Measurements from ENCODE around the gene KDM2B.

The KDM2B gene

DNA sequence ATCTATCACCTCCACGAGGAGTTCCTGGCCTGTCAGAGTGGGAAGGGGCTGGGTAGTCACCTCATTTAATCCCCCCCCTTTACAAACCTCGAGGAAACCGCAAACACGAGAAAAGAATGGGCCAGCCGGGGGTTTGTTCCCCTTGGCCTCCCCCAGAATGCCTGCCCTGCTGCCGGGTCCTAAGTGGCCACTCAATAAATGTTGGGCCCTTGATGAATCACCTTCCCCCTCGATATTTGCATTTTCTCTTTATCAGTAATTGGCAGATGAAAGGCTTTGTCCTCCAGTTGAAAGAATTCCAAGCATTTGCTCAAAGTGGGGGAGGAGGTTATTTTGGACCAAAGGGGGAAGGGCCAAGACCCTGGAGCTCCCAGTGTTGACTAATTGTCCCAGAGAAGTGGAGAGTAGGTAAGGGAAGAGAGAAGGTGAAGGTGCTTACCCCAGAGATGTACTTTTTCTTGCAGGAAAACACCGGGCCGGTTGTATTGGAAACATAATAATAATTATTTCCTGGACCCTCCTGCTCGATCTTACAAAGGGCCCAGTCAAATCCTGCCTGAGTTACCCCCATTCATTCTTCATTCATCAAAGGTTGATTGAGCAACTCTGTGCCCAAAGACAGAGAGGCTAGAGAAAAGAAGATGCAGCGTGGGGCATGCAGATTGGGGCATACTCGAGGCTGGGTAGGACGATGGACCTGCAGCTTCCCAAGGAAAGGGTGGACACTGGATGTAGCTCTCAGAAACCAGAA, 1.9 kb upstream of the KDM2B start:
- peak overlapping the region; percentile 92 for H2BK5ac ChIP-seq (ENCODE audit: low read length)
- peak overlapping the region; percentile 47 for H3K4me2 ChIP-seq (ENCODE audit: low read length)
- peaks cover 18% of the 10 kb centered on the region for H3K79me2 ChIP-seq (ENCODE audit: control insufficient read depth, insufficient read depth, low read length)
- H3K23ac ChIP-seq (ENCODE audit: low read length): no peak overlapping the region
- peak overlapping the region; percentile 98 for H3K18ac ChIP-seq (ENCODE audit: low read length)
- H2BK15ac ChIP-seq (replicated peaks; ENCODE audit: low read depth): peak overlapping the region; percentile 41
- no CpG with 5 or more reads among the region's 13 CpGs for WGBS (ENCODE audit: extremely low coverage, insufficient coverage, low lambda C conversion rate)
- H3K56ac ChIP-seq (ENCODE audit: low read length): peak overlapping the region; percentile 99
- H3K4ac ChIP-seq (ENCODE audit: low read depth, low read length): peak overlapping the region; percentile 96
- no peaks in the 10 kb centered on the region for H3K36me3 ChIP-seq (ENCODE audit: control insufficient read depth, insufficient read depth, low read length)
- no peaks in the 10 kb centered on the region for H3K79me1 ChIP-seq (ENCODE audit: low read length)
- peak overlapping the region; percentile 92 for H3K9ac ChIP-seq (ENCODE audit: low read length)
- no peak overlapping the region for H3K4me3 ChIP-seq (ENCODE audit: low read length)
- H4K8ac ChIP-seq (ENCODE audit: low read depth, low read length): no peak overlapping the region
- DNase-seq: peak; percentile 99
- H4K5ac ChIP-seq (ENCODE audit: low read length): no peak overlapping the region
- H3K27me3 ChIP-seq (ENCODE audit: insufficient read depth, low read length, poor library complexity): no peaks in the 10 kb centered on the region
- H3K27ac ChIP-seq (ENCODE audit: low read depth, low read length): peak overlapping the region; percentile 99
- H2AK5ac ChIP-seq (ENCODE audit: low read length): no peak overlapping the region
- H3K4me1 ChIP-seq (ENCODE audit: control insufficient read depth, low read depth, low read length): peaks cover 10% of the 10 kb centered on the region
- H2BK120ac ChIP-seq (ENCODE audit: low read depth, low read length): peak overlapping the region; percentile 95

DNA sequence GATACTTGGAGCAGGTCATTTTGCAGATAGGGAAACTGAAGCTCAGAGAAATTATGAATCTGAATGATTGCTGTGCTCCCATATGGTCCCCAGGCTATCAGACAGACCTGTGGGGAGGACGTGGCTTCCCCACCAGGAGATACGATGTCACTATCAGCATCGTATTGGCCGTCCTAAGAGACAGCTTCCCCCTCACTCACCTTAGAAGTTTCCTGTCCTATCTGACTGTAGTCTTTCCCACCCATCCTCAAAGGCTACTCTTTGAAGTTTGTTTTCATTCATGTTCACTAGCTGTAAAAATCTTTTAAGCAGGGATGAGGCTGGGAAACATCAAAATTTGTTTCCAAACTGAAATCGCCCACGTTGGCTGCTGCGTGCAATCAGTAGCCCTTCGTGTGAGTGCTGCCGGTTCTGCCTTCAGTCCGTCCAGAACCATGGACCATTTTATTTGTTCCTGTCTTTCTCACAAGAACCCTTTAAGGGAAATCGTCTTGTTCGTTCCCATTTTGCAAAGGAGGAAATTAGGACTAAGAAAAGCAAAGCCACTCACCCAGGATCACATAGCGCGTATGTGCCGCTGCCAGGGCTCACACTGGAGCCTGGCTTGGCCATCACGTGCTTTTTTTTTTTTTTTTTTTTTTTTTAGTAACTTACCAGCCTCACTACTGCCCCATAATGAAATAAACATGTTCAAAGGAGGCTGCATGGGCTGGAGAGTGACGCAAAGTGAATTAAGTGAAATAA, 1.0 kb upstream of the KDM2B start:
- Histone ChIP-seq H4K8ac (ENCODE audit: low read depth, low read length) (no peak overlapping the region), H2BK5ac (ENCODE audit: low read length) (peak overlapping the region; percentile 98), H3K18ac (ENCODE audit: low read length) (peak overlapping the region; percentile 98), H3K27ac (ENCODE audit: low read depth, low read length) (peak overlapping the region; percentile 99), H2BK15ac (replicated peaks; ENCODE audit: low read depth) (peak overlapping the region; percentile 41), H4K5ac (ENCODE audit: low read length) (peak overlapping the region; percentile 60), H2AK5ac (ENCODE audit: low read length) (peak overlapping the region; percentile 95), H2BK120ac (ENCODE audit: low read depth, low read length) (peak overlapping the region; percentile 95), H3K79me2 (ENCODE audit: control insufficient read depth, insufficient read depth, low read length) (peaks cover 18% of the 10 kb centered on the region), H3K79me1 (ENCODE audit: low read length) (no peaks in the 10 kb centered on the region), H3K23ac (ENCODE audit: low read length) (peak overlapping the region; percentile 37), H3K56ac (ENCODE audit: low read length) (peak overlapping the region; percentile 99), H3K4me3 (ENCODE audit: low read length) (peak overlapping the region; percentile 56), H3K4me2 (ENCODE audit: low read length) (peak overlapping the region; percentile 47), H3K36me3 (ENCODE audit: control insufficient read depth, insufficient read depth, low read length) (no peaks in the 10 kb centered on the region), H3K27me3 (ENCODE audit: insufficient read depth, low read length, poor library complexity) (no peaks in the 10 kb centered on the region), H3K9ac (ENCODE audit: low read length) (peak overlapping the region; percentile 92), H3K4me1 (ENCODE audit: control insufficient read depth, low read depth, low read length) (peaks cover 10% of the 10 kb centered on the region), H3K4ac (ENCODE audit: low read depth, low read length) (peak overlapping the region; percentile 85)
- WGBS (ENCODE audit: extremely low coverage, insufficient coverage, low lambda C conversion rate): no CpG with 5 or more reads among the region's 17 CpGs
- DNase-seq: peak; percentile 75

DNA sequence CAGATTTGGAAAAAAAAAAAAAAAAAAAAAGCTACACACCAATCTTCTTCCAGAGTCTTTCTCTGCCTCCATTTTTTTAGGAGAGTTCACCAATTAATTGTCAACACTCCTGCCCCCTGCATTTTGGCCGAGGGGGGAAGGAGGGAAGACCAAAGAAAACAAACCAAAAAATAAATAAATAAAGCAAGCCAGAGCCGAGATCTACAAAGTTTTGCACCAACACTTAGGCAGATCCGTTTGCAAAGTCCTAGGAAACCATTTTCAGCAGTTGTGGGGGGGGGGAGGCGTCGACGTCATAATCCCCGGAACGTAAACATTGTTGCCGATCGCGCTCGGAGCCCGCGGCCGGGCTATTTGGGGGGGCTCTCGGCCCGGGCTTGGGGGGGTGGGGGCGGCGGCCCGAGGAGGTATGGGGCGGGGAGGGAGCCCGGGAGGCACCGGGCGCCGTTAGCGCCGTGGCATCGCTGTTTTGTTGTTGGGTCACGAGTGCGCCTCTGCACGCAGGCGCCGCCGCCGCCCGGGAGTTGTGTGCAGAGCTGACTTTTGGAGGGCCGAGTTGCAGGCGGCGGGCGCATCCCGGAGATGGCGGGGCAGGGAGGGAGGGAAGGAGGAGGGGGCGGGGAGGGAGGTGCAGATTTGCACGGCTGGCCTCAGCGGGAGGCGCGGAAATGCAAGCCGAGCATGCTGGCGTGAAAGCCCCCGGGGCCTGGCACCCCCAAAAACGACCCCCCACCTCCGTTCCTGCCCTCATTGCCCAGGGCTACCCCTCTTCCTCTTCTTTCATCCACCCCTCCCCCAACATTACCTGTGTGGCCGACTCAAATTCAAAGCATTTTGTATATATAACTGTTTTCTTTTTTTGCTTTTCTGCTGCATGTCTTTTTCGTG, 598 bp downstream of the KDM2B start:
- peak overlapping the region; percentile 98 for H2BK15ac ChIP-seq (replicated peaks; ENCODE audit: low read depth)
- H3K4ac ChIP-seq (ENCODE audit: low read depth, low read length): peak overlapping the region; percentile 98
- peak overlapping the region; percentile 99 for H3K27ac ChIP-seq (ENCODE audit: low read depth, low read length)
- peak overlapping the region; percentile 99 for H3K56ac ChIP-seq (ENCODE audit: low read length)
- H4K5ac ChIP-seq (ENCODE audit: low read length): peak overlapping the region; percentile 33
- peak overlapping the region; percentile 91 for H3K18ac ChIP-seq (ENCODE audit: low read length)
- no peak overlapping the region for H3K23ac ChIP-seq (ENCODE audit: low read length)
- peak overlapping the region; percentile 100 for H2BK120ac ChIP-seq (ENCODE audit: low read depth, low read length)
- WGBS (ENCODE audit: extremely low coverage, insufficient coverage, low lambda C conversion rate): no CpG with 5 or more reads among the region's 54 CpGs
- H3K9ac ChIP-seq (ENCODE audit: low read length): peak overlapping the region; percentile 93
- H4K8ac ChIP-seq (ENCODE audit: low read depth, low read length): peak overlapping the region; percentile 66
- DNase-seq: peak; percentile 87
- no peaks in the 10 kb centered on the region for H3K36me3 ChIP-seq (ENCODE audit: control insufficient read depth, insufficient read depth, low read length)
- peak overlapping the region; percentile 65 for H3K4me3 ChIP-seq (ENCODE audit: low read length)
- no peaks in the 10 kb centered on the region for H3K27me3 ChIP-seq (ENCODE audit: insufficient read depth, low read length, poor library complexity)
- H3K79me1 ChIP-seq (ENCODE audit: low read length): peaks cover 3% of the 10 kb centered on the region
- H2BK5ac ChIP-seq (ENCODE audit: low read length): peak overlapping the region; percentile 98
- H3K79me2 ChIP-seq (ENCODE audit: control insufficient read depth, insufficient read depth, low read length): peaks cover 29% of the 10 kb centered on the region
- peak overlapping the region; percentile 61 for H3K4me2 ChIP-seq (ENCODE audit: low read length)
- H3K4me1 ChIP-seq (ENCODE audit: control insufficient read depth, low read depth, low read length): peaks cover 16% of the 10 kb centered on the region
- H2AK5ac ChIP-seq (ENCODE audit: low read length): peak overlapping the region; percentile 37

- no peak overlapping the region for H4K5ac ChIP-seq (ENCODE audit: low read length)
- peaks cover 16% of the 10 kb centered on the region for H3K4me1 ChIP-seq (ENCODE audit: control insufficient read depth, low read depth, low read length)
- peak overlapping the region; percentile 100 for H3K4ac ChIP-seq (ENCODE audit: low read depth, low read length)
- H2AK5ac ChIP-seq (ENCODE audit: low read length): no peak overlapping the region
- no CpG with 5 or more reads among the region's 53 CpGs for WGBS (ENCODE audit: extremely low coverage, insufficient coverage, low lambda C conversion rate)
- peaks cover 33% of the 10 kb centered on the region for H3K79me2 ChIP-seq (ENCODE audit: control insufficient read depth, insufficient read depth, low read length)
- peak overlapping the region; percentile 100 for H2BK120ac ChIP-seq (ENCODE audit: low read depth, low read length)
- H4K8ac ChIP-seq (ENCODE audit: low read depth, low read length): peak overlapping the region; percentile 94
- H3K56ac ChIP-seq (ENCODE audit: low read length): peak overlapping the region; percentile 94
- H3K36me3 ChIP-seq (ENCODE audit: control insufficient read depth, insufficient read depth, low read length): peaks cover 5% of the 10 kb centered on the region
- DNase-seq: no peak
- H3K79me1 ChIP-seq (ENCODE audit: low read length): peaks cover 7% of the 10 kb centered on the region
- H3K4me3 ChIP-seq (ENCODE audit: low read length): peak overlapping the region; percentile 71
- no peaks in the 10 kb centered on the region for H3K27me3 ChIP-seq (ENCODE audit: insufficient read depth, low read length, poor library complexity)
- peak overlapping the region; percentile 64 for H2BK15ac ChIP-seq (replicated peaks; ENCODE audit: low read depth)
- peak overlapping the region; percentile 71 for H2BK5ac ChIP-seq (ENCODE audit: low read length)
- H3K9ac ChIP-seq (ENCODE audit: low read length): peak overlapping the region; percentile 93
- H3K18ac ChIP-seq (ENCODE audit: low read length): peak overlapping the region; percentile 93
- H3K23ac ChIP-seq (ENCODE audit: low read length): no peak overlapping the region
- H3K27ac ChIP-seq (ENCODE audit: low read depth, low read length): peak overlapping the region; percentile 99
- H3K4me2 ChIP-seq (ENCODE audit: low read length): peak overlapping the region; percentile 68
Observed at GRCh38 chr12:121579190-121579791, 1.5 kb downstream of the KDM2B start.
